ENCODE results near the gene CD300A. TPM values are rescaled to one million over a fixed set of nuclear protein-coding genes. Genes with fewer than 3 reads are reported as not detected.
"Not testable (repeated sequence)": the region's sequence is repeated elsewhere in the genome, so short reads cannot be mapped to it uniquely, and the experiment has no call there.

CD300A gene
- total and polyA plus RNA-seq, 4 donors = 6.7 to 9.9 (median 8.3) TPM

GRCh38 chr17:74512036-74512435, 45.6 kb downstream of the CD300A start:
- H3K9me3 ChIP-seq (ENCODE audit: control insufficient read depth, insufficient read depth, low read length) = no peaks in the 10 kb centered on the region
- H3K36me3 ChIP-seq (ENCODE audit: control insufficient read depth, insufficient read depth, low read length) = no peaks in the 10 kb centered on the region
- DNase-seq (ENCODE audit: low read depth in 4 of 6, low spot score in 6 of 6) = no peak
- H3K4me3 ChIP-seq (ENCODE audit: low read depth, low read length) = no peak overlapping the region
- no peak overlapping the region for H3K27ac ChIP-seq (ENCODE audit: low read depth, low read length)
- H3K4me1 ChIP-seq (ENCODE audit: control insufficient read depth, insufficient read depth, low read length) = no peaks in the 10 kb centered on the region
- no peaks in the 10 kb centered on the region for H3K27me3 ChIP-seq (ENCODE audit: control insufficient read depth, insufficient read depth, low read length)
- 89% methylated on average over 2 of the region's 2 CpGs for WGBS (ENCODE audit: insufficient coverage)

GRCh38 chr17:74512624-74513091, 46.2 kb downstream of the CD300A start:
- no peaks in the 10 kb centered on the region for H3K4me1 ChIP-seq (ENCODE audit: control insufficient read depth, insufficient read depth, low read length)
- no peak overlapping the region for H3K4me3 ChIP-seq (ENCODE audit: low read depth, low read length)
- no peaks in the 10 kb centered on the region for H3K9me3 ChIP-seq (ENCODE audit: control insufficient read depth, insufficient read depth, low read length)
- peak in 1 of 6 donors; percentile 10 for DNase-seq (ENCODE audit: low read depth in 4 of 6, low spot score in 6 of 6)
- H3K27ac ChIP-seq (ENCODE audit: low read depth, low read length) = no peak overlapping the region
- no peaks in the 10 kb centered on the region for H3K36me3 ChIP-seq (ENCODE audit: control insufficient read depth, insufficient read depth, low read length)
- no peaks in the 10 kb centered on the region for H3K27me3 ChIP-seq (ENCODE audit: control insufficient read depth, insufficient read depth, low read length)
- WGBS (ENCODE audit: insufficient coverage) = 81% methylated on average over 3 of the region's 7 CpGs

- DNase-seq (ENCODE audit: low read depth in 4 of 6, low spot score in 6 of 6) = peak in 4 of 6 donors; percentile 26 to 74 (median 64)
- Histone ChIP-seq H3K36me3 (ENCODE audit: control insufficient read depth, insufficient read depth, low read length) (no peaks in the 10 kb centered on the region), H3K27ac (ENCODE audit: low read depth, low read length) (no peak overlapping the region), H3K27me3 (ENCODE audit: control insufficient read depth, insufficient read depth, low read length) (no peaks in the 10 kb centered on the region), H3K4me1 (ENCODE audit: control insufficient read depth, insufficient read depth, low read length) (no peaks in the 10 kb centered on the region), H3K9me3 (ENCODE audit: control insufficient read depth, insufficient read depth, low read length) (no peaks in the 10 kb centered on the region), H3K4me3 (ENCODE audit: low read depth, low read length) (no peak overlapping the region)
- 98% methylated on average over 3 of the region's 3 CpGs for WGBS (ENCODE audit: insufficient coverage)
Observed at GRCh38 chr17:74513987-74514631, 47.7 kb downstream of the CD300A start.

GRCh38 chr17:74514632-74515334, 48.3 kb downstream of the CD300A start:
- 95% methylated on average over 9 of the region's 10 CpGs for WGBS (ENCODE audit: insufficient coverage)
- no peak overlapping the region for H3K27ac ChIP-seq (ENCODE audit: low read depth, low read length)
- H3K4me1 ChIP-seq (ENCODE audit: control insufficient read depth, insufficient read depth, low read length) = no peaks in the 10 kb centered on the region
- H3K27me3 ChIP-seq (ENCODE audit: control insufficient read depth, insufficient read depth, low read length) = no peaks in the 10 kb centered on the region
- no peaks in the 10 kb centered on the region for H3K36me3 ChIP-seq (ENCODE audit: control insufficient read depth, insufficient read depth, low read length)
- no peak overlapping the region for H3K4me3 ChIP-seq (ENCODE audit: low read depth, low read length)
- no peak for DNase-seq (ENCODE audit: low read depth in 4 of 6, low spot score in 6 of 6)
- no peaks in the 10 kb centered on the region for H3K9me3 ChIP-seq (ENCODE audit: control insufficient read depth, insufficient read depth, low read length)

GRCh38 chr17:74515941-74516340, 49.5 kb downstream of the CD300A start:
- no peaks in the 10 kb centered on the region for H3K9me3 ChIP-seq (ENCODE audit: control insufficient read depth, insufficient read depth, low read length)
- no peak overlapping the region for H3K4me3 ChIP-seq (ENCODE audit: low read depth, low read length)
- no peak overlapping the region for H3K27ac ChIP-seq (ENCODE audit: low read depth, low read length)
- no peak for DNase-seq (ENCODE audit: low read depth in 4 of 6, low spot score in 6 of 6)
- no peaks in the 10 kb centered on the region for H3K4me1 ChIP-seq (ENCODE audit: control insufficient read depth, insufficient read depth, low read length)
- 88% methylated on average over 4 of the region's 4 CpGs for WGBS (ENCODE audit: insufficient coverage)
- H3K27me3 ChIP-seq (ENCODE audit: control insufficient read depth, insufficient read depth, low read length) = no peaks in the 10 kb centered on the region
- no peaks in the 10 kb centered on the region for H3K36me3 ChIP-seq (ENCODE audit: control insufficient read depth, insufficient read depth, low read length)

- H3K4me3 ChIP-seq (ENCODE audit: low read depth, low read length) = no peak overlapping the region
- no peak overlapping the region for H3K27ac ChIP-seq (ENCODE audit: low read depth, low read length)
- no peaks in the 10 kb centered on the region for H3K27me3 ChIP-seq (ENCODE audit: control insufficient read depth, insufficient read depth, low read length)
- no peaks in the 10 kb centered on the region for H3K36me3 ChIP-seq (ENCODE audit: control insufficient read depth, insufficient read depth, low read length)
- no CpG with 5 or more reads among the region's 3 CpGs for WGBS (ENCODE audit: insufficient coverage)
- DNase-seq (ENCODE audit: low read depth in 4 of 6, low spot score in 6 of 6) = no peak
- no peaks in the 10 kb centered on the region for H3K4me1 ChIP-seq (ENCODE audit: control insufficient read depth, insufficient read depth, low read length)
- H3K9me3 ChIP-seq (ENCODE audit: control insufficient read depth, insufficient read depth, low read length) = no peaks in the 10 kb centered on the region
Observed at GRCh38 chr17:74516561-74517328, 50.3 kb downstream of the CD300A start.

GRCh38 chr17:74518413-74518981, 52.1 kb downstream of the CD300A start:
- 83% methylated on average over 2 of the region's 6 CpGs for WGBS (ENCODE audit: insufficient coverage)
- not testable (repeated sequence) for H3K36me3 ChIP-seq (ENCODE audit: control insufficient read depth, insufficient read depth, low read length)

GRCh38 chr17:74520016-74520434, 53.6 kb downstream of the CD300A start:
- WGBS (ENCODE audit: insufficient coverage) = no CpG with 5 or more reads among the region's 3 CpGs
- no peak overlapping the region for H3K27ac ChIP-seq (ENCODE audit: low read depth, low read length)
- no peaks in the 10 kb centered on the region for H3K9me3 ChIP-seq (ENCODE audit: control insufficient read depth, insufficient read depth, low read length)
- H3K36me3 ChIP-seq (ENCODE audit: control insufficient read depth, insufficient read depth, low read length) = no peaks in the 10 kb centered on the region
- no peak overlapping the region for H3K4me3 ChIP-seq (ENCODE audit: low read depth, low read length)
- DNase-seq (ENCODE audit: low read depth in 4 of 6, low spot score in 6 of 6) = no peak
- H3K27me3 ChIP-seq (ENCODE audit: control insufficient read depth, insufficient read depth, low read length) = no peaks in the 10 kb centered on the region
- H3K4me1 ChIP-seq (ENCODE audit: control insufficient read depth, insufficient read depth, low read length) = no peaks in the 10 kb centered on the region

More at GRCh38 chr17:74518413-74518981, 52.1 kb downstream of the CD300A start:
- H3K27ac ChIP-seq (ENCODE audit: low read depth, low read length); DNase-seq (ENCODE audit: low read depth in 4 of 6, low spot score in 6 of 6); H3K4me3 ChIP-seq (ENCODE audit: low read depth, low read length); H3K4me1 ChIP-seq (ENCODE audit: control insufficient read depth, insufficient read depth, low read length); H3K9me3 ChIP-seq (ENCODE audit: control insufficient read depth, insufficient read depth, low read length); H3K27me3 ChIP-seq (ENCODE audit: control insufficient read depth, insufficient read depth, low read length): not testable (repeated sequence)

GRCh38 chr17:74520790-74521480, 54.5 kb downstream of the CD300A start:
- H3K27me3 ChIP-seq (ENCODE audit: control insufficient read depth, insufficient read depth, low read length) = no peaks in the 10 kb centered on the region
- no peaks in the 10 kb centered on the region for H3K4me1 ChIP-seq (ENCODE audit: control insufficient read depth, insufficient read depth, low read length)
- no peak overlapping the region for H3K27ac ChIP-seq (ENCODE audit: low read depth, low read length)
- no peaks in the 10 kb centered on the region for H3K9me3 ChIP-seq (ENCODE audit: control insufficient read depth, insufficient read depth, low read length)
- no peaks in the 10 kb centered on the region for H3K36me3 ChIP-seq (ENCODE audit: control insufficient read depth, insufficient read depth, low read length)
- WGBS (ENCODE audit: insufficient coverage) = 94% methylated on average over 15 of the region's 21 CpGs
- no peak overlapping the region for H3K4me3 ChIP-seq (ENCODE audit: low read depth, low read length)
- DNase-seq (ENCODE audit: low read depth in 4 of 6, low spot score in 6 of 6) = no peak

Measured in spinal cord (tissue), 10 donors.